ENCODE measurements around the gene IGSF10.

DNA sequence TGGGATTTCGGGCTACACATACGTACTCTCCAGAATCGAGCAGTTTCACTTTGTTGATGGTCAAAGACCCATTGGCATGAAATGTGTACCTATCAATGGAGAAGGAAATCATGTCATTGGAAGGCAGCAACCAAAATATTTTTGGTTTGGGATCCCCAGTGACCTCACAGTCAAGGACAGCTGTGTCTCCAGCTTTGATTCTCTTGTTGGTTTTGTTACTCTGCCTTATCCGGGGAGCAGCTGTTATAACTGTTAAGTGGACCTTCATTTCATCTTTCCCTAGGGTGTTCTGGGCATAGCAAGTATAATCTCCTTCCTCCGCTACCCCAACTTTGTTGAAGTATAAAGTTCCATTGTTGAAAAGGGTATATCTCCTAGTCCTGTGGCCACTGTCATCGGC, 23.0 kb downstream of the IGSF10 start:
- TF ChIP-seq, protein P1, sequence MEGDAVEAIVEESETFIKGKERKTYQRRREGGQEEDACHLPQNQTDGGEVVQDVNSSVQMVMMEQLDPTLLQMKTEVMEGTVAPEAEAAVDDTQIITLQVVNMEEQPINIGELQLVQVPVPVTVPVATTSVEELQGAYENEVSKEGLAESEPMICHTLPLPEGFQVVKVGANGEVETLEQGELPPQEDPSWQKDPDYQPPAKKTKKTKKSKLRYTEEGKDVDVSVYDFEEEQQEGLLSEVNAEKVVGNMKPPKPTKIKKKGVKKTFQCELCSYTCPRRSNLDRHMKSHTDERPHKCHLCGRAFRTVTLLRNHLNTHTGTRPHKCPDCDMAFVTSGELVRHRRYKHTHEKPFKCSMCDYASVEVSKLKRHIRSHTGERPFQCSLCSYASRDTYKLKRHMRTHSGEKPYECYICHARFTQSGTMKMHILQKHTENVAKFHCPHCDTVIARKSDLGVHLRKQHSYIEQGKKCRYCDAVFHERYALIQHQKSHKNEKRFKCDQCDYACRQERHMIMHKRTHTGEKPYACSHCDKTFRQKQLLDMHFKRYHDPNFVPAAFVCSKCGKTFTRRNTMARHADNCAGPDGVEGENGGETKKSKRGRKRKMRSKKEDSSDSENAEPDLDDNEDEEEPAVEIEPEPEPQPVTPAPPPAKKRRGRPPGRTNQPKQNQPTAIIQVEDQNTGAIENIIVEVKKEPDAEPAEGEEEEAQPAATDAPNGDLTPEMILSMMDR (IDR thresholded peaks at IDR 0.05), result no peak
- TF ChIP-seq POLR2A (IDR thresholded peaks at IDR 0.05), result no peak
